Cardiac muscle cell (in vitro differentiated cells and primary cell): Measurements from ENCODE around the gene NISCH. TPM values are rescaled to one million over a fixed set of nuclear protein-coding genes. Genes with fewer than 3 reads are reported as not detected.

Experiments
- DNase-seq, 2 donors: peaks; one replicate each; pipeline versions ENCODE4 v3.0.0 to v3.0.0-alpha.2; 2010 to 2017; ENCODE audit warnings: low read depth in 1 of 2, low spot score in 1 of 2
- H3K27ac ChIP-seq: fragments of 200-600 bp; sonication (generic); 2 replicates; pipeline ENCODE4 v1.5.1; 2016
- H3K27me3 ChIP-seq: fragments of 200-600 bp; sonication (generic); 2 replicates; pipeline ENCODE4 v1.6.0; 2016; ENCODE audit warnings: control low read depth
- H3K36me3 ChIP-seq: fragments of 200-600 bp; sonication (generic); 2 replicates; pipeline ENCODE4 v1.5.1; 2016; ENCODE audit warnings: control low read depth
- H3K4me1 ChIP-seq: fragments of 200-600 bp; sonication (generic); 2 replicates; pipeline ENCODE4 v1.8.1; 2017; ENCODE audit warnings: low read depth, mild to moderate bottlenecking, mixed run types
- H3K4me3 ChIP-seq: fragments of 200-600 bp; sonication (generic); 2 replicates; pipeline ENCODE4 v1.5.1; 2016; ENCODE audit warnings: mild to moderate bottlenecking
- H3K9me3 ChIP-seq: fragments of 200-600 bp; sonication (generic); 2 replicates; pipeline ENCODE4 v1.5.1; 2017; ENCODE audit warnings: low read depth, mild to moderate bottlenecking, control low read depth
- polyA plus RNA-seq: library from polyadenylated mRNA; unstranded; fragments of >200 nt; fragmentation: Nextera tagmentation; extraction: Ambion mirVana; gene quantifications from 2 replicates; pipeline ENCODE4 v1.2.1, GENCODE V29; 2016
- total RNA-seq: library from RNA; depleted of rRNA; stranded (reverse); fragments of >200 nt; gene quantifications from 2 replicates; pipeline ENCODE4 v1.2.3, GENCODE V29; 2016
- TF ChIP-seq, protein P1 (sequence below): IDR thresholded peaks from 2 replicates; pipeline ENCODE4 v1.5.1; 2012; ENCODE audit warnings: low read depth, mild to moderate bottlenecking, low read length

Gene NISCH
- total and polyA plus RNA-seq, 2 experiments from 2014 or later: 80.8 to 205 TPM

DNA sequence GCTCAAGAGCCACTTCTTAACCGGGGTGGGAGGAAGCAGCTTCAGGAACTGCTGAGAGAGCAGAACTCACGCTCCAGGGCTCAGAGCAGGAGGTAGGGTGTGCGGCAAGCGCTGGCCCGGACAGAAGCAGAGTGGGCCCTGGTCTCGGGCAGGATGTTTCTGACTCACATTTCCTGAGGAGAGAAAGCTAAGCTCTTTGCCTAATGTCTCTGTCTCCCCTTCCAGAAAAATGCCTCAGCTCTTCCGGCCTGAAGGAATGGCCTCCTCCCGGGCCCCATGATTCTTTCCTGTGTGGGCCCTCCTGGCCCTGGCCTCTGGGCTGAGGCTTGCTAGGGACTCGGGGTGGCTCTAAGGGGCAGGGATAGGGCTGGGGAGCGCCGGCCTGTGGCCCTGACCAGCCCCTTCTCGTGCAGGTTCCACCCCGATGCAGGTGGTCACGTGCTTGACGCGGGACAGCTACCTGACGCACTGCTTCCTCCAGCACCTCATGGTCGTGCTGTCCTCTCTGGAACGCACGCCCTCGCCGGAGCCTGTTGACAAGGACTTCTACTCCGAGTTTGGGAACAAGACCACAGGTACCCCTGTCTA, 35.6 kb downstream of the NISCH start:
- no peaks in the 10 kb centered on the region for H3K27me3 ChIP-seq
- TF ChIP-seq, protein P1, sequence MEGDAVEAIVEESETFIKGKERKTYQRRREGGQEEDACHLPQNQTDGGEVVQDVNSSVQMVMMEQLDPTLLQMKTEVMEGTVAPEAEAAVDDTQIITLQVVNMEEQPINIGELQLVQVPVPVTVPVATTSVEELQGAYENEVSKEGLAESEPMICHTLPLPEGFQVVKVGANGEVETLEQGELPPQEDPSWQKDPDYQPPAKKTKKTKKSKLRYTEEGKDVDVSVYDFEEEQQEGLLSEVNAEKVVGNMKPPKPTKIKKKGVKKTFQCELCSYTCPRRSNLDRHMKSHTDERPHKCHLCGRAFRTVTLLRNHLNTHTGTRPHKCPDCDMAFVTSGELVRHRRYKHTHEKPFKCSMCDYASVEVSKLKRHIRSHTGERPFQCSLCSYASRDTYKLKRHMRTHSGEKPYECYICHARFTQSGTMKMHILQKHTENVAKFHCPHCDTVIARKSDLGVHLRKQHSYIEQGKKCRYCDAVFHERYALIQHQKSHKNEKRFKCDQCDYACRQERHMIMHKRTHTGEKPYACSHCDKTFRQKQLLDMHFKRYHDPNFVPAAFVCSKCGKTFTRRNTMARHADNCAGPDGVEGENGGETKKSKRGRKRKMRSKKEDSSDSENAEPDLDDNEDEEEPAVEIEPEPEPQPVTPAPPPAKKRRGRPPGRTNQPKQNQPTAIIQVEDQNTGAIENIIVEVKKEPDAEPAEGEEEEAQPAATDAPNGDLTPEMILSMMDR: no peak
- H3K4me3 ChIP-seq: no peak overlapping the region
- peak in 1 of 2 donors; percentile 86 for DNase-seq
- H3K36me3 ChIP-seq: peaks cover 60% of the 10 kb centered on the region
- H3K9me3 ChIP-seq: no peaks in the 10 kb centered on the region
- H3K4me1 ChIP-seq: no peaks in the 10 kb centered on the region
- peak overlapping the region; percentile 62 for H3K27ac ChIP-seq

DNA sequence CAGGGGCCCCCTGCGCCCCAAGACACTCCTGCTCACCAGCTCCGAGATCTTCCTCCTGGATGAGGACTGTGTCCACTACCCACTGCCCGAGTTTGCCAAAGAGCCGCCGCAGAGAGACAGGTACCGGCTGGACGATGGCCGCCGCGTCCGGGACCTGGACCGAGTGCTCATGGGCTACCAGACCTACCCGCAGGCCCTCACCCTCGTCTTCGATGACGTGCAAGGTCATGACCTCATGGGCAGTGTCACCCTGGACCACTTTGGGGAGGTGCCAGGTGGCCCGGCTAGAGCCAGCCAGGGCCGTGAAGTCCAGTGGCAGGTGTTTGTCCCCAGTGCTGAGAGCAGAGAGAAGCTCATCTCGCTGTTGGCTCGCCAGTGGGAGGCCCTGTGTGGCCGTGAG, 36.7 kb downstream of the NISCH start:
- H3K27ac ChIP-seq: no peak overlapping the region
- peaks cover 55% of the 10 kb centered on the region for H3K36me3 ChIP-seq

DNA sequence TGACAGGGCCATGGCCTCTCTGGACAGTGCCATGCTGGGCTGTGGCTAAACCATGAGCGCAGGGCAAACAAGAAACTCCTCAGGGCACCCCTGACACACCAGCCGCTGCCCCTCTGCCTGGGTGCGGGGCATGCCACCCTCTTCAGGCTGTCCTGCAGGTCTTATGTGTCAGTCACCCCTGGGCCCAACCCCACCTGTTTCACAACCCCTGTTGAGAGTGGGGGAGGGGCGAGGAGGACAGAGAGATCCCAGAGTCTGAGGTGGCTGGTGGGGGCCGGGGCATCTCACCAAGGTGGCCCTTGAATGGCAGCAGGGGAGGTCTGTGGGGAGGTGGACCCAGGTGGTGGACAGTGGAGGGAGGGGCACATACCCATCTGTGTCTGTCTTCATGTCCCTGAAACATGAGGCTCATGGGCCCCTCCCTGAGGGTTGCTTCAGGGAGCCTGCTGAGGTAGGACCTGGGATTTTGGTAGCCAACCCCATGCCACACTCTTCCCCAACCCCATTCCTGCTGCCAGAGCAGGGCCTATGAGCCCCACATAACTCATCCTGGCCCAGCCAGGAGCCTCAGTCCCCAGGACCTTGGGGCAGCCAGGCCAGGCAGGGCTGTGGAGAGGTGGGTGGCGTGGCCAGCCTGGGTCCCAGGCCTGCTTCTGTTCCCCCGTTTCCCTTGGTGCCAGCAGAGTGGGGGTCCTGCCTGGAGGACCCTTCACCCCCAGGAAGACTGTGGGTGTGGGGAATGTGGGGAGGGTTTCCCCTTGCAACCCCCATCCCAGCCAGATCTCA, 38.0 kb downstream of the NISCH start:
- DNase-seq: no peak
- peak overlapping the region; percentile 51 for H3K27ac ChIP-seq
- no peak overlapping the region for H3K4me3 ChIP-seq
- H3K27me3 ChIP-seq: no peaks in the 10 kb centered on the region
- H3K4me1 ChIP-seq: no peaks in the 10 kb centered on the region
- no peaks in the 10 kb centered on the region for H3K9me3 ChIP-seq
- TF ChIP-seq, protein P1: no peak
- H3K36me3 ChIP-seq: peaks cover 47% of the 10 kb centered on the region

More for the DNA sequence above, 36.7 kb downstream of the NISCH start:
- no peaks in the 10 kb centered on the region for H3K4me1 ChIP-seq
- DNase-seq: no peak
- H3K9me3 ChIP-seq: no peaks in the 10 kb centered on the region
- H3K4me3 ChIP-seq: no peak overlapping the region
- H3K27me3 ChIP-seq: no peaks in the 10 kb centered on the region
- TF ChIP-seq, protein P1: no peak

DNA sequence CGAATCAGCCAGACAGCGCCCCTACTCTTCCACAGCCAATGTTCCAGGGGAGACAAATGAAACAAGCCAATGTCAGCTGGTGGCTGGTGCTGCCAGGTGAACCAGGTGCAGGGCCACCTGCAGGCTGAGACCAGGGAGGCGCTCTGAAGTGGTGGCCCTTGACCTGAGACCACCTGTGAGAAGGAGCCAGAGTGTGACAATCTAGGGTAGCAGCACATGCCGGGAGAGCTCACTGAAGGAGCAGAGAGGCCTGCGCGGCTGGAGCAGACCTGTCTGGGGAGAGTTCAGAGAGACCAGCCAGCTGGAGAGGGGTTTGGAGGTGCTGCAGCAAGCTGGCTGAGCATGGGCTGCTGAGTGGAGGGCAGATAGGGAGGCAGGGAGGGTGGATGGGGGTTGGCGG, 39.0 kb downstream of the NISCH start:
- H3K9me3 ChIP-seq: no peaks in the 10 kb centered on the region
- DNase-seq: no peak
- TF ChIP-seq, protein P1: no peak
- no peaks in the 10 kb centered on the region for H3K4me1 ChIP-seq
- H3K36me3 ChIP-seq: peaks cover 38% of the 10 kb centered on the region
- H3K27me3 ChIP-seq: no peaks in the 10 kb centered on the region
- H3K27ac ChIP-seq: peak overlapping the region; percentile 55
- H3K4me3 ChIP-seq: no peak overlapping the region

DNA sequence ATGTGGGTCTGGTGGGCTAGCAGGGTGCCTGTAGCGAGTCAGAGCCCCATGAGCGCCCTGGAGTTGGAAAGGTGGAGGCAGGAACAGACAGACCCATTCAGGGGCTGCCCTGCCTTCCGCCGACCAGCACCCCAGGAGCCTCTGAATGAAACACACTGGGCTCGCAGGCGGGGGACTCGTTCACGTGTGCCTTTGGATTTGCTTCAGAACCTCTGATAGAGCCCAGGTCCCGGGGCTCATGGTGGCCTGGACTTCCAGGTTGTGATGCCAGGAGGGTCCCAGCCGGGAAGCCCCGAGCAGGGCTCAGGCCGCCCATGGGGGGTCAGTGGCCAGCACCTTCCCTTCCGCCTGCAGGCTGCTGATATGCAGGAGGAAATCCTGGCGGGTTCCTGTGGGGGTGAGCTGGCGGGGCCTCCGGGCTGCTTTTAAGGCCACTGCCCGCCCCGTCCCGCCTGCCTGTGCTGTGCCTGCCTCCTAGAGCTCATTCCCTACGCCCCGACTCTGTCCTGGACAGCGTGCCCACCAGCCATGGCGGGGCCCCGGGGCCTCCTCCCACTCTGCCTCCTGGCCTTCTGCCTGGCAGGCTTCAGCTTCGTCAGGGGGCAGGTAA, 39.6 kb downstream of the NISCH start, which contains the start of gene STAB1:
TSS of gene STAB1 (plus strand) at position 453 of the 610 bp plus-strand sequence. CDS start at position 529, 76 bp downstream.
- Histone ChIP-seq H3K4me3 (no peak within 1 kb of the TSS), H3K27me3 (no peaks in the 10 kb centered on the region), H3K27ac (peak within 1 kb of the TSS; percentile 55), H3K36me3 (peaks cover 34% of the 10 kb centered on the region), H3K4me1 (no peaks in the 10 kb centered on the region), H3K9me3 (no peaks in the 10 kb centered on the region)
- TF ChIP-seq, protein P1: no peak
- DNase-seq: peak in 1 of 2 donors; percentile 38
